GM18519 (cell line): ENCODE results near the gene PANK4.
"Not testable (repeated sequence)": the region's sequence is repeated elsewhere in the genome, so short reads cannot be mapped to it uniquely, and the experiment has no call there.

ENCODE experiments used
- ATAC-seq: cut with Tn5 transposase; IDR thresholded peaks from one replicate; pipeline ENCODE4 v1.9.1; 2021; ENCODE audit warnings: mild to moderate bottlenecking, moderate library complexity; ENCODE audit not compliant: unreplicated experiment, low FRiP score

Gene PANK4

DNA sequence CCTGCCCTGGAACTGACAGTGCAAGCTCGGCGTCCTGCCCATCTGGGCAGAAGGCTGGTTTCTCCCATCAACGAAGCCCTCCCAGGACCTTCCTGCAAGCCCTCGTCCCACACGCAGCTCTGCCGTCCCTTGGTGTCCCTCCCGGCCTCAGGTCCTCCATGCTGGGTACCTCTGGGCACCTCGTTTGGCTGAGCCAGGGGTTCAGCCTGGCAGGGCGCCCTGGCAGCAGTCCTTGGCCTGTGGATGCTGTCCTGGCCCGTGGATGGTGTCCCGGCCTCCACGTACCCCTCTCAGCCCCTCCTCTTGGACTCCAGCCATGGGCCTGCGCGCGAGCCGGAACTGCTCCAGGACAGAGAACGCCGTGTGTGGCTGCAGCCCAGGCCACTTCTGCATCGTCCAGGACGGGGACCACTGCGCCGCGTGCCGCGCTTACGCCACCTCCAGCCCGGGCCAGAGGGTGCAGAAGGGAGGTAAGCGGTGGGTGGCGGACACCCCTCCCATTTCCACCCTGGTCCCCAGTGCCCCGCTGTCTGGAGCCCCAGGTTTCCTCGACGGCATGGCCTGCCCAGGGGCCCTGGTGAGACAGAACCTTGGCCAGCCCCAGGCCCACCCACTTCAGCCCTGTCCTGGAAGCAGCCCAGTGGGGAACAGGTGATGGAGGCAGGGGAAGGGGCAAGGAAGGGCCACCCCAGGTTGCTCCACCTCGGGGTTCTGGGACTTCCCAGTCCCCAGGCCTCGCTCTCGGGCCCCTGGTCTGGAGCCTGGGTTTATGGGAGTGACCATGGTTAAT lies 33.3 kb upstream of the PANK4 start:
- no peak for ATAC-seq

DNA sequence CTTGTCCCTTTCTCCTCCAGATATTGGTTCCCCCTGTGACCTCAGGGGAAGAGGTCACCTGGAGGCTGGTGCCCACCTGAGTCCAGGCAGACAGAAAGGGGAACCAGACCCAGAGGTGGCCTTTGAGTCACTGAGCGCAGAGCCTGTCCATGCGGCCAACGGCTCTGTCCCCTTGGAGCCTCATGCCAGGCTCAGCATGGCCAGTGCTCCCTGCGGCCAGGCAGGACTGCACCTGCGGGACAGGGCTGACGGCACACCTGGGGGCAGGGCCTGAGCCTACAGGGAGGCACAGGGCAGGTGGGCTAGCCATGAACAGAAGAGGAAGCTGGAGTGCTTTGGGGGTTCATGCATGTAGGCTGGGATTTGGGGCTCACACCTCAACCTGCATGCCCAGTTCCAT lies 32.5 kb upstream of the PANK4 start:
- no peak for ATAC-seq

DNA sequence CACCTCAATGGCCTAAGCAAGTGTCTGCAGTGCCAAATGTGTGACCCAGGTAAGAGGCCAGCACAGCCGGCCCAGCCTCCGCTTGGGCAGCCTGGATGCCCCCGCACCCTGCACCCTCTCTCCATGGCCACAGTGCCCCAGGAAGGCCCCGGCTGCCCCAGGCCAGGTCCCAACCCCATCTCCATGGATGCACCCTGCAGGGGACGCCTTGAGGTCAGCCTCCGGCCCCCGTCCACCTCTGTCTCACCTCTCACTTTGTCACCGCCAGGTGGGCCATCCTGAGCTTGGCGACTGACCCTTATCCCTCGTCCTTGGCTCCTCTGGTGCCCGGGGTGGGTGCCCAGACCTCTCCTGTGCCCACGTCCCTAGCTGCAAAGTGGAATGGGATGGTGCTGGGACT lies 32.0 kb upstream of the PANK4 start:
- ATAC-seq: no peak

DNA sequence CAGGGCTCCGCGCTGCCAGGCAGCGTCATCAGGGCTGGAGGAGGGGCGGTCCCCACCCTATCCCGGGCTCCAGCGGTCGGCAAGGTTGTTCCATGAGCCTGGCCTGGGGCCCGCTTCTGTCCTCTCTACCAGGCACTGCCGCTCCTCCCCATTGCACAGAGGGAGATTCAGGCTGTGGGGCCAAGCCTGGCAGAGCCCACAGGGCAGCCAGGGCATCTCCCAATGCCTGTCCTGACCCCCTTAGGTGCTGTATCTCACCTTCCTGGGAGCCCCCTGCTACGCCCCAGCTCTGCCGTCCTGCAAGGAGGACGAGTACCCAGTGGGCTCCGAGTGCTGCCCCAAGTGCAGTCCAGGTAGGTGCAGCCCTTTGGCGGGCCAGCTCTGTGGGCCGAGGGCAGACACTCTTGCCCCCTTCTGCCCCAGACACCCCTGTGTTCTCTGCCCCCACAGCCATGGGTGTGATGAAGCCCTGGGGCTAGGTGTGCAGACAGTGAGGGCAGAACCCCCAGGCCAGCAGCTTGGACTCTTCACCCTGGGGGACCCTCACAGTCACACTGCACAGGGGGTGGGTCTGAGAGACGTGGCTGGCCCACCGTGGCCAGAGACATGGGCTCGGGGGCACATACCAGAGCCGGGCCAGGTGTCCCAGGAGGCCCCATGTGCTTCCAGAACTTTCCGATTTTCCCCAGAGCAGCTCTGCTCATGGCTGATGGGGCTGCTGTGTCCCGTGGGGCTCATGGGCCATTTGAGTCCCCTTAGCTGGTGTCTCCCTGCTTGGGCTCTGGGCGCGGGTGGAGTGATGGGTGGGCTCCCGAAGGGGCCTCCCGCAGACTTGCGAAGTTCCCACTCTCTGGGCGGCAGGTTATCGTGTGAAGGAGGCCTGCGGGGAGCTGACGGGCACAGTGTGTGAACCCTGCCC lies 31.3 kb upstream of the PANK4 start:
- no peak for ATAC-seq

DNA sequence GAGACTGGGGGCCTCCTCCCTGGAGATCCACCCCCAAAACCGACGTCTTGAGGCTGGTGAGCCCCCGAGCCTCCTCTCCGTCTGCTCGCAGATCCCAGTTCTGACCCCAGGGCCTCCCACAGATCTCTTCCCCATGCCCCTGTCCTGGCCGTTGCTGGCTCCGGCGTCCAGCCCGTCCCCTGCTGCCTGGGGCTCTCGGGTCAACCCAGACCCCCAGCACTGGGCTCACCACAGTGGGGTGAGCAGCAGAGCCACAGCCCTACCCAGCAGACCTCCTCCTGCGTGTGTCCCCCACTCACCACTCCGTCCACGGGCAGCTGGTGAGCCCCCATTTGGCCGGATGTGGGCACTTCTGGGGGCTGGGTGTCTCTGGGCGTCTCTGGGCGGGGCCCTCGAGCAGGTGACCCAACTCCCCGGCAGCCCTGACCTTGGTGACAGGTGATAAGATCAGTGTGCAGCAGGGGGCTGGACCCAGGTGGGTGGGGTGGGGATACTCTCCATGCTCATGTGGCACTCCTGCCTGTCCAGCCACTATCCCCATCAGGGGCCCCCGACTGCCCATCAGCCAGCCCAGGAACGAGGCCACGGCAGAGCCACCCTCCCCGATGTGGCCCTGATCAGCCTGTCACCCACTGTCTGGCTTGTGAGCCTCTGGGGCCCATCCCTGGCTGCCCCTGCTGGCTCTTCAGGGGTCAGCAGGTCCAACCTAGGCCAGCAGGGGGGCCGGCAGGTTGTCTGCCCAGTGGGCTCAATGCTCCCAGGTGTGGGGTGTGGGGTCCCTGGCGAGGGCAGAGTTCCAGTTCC lies 30.5 kb upstream of the PANK4 start:
- no peak for ATAC-seq

DNA sequence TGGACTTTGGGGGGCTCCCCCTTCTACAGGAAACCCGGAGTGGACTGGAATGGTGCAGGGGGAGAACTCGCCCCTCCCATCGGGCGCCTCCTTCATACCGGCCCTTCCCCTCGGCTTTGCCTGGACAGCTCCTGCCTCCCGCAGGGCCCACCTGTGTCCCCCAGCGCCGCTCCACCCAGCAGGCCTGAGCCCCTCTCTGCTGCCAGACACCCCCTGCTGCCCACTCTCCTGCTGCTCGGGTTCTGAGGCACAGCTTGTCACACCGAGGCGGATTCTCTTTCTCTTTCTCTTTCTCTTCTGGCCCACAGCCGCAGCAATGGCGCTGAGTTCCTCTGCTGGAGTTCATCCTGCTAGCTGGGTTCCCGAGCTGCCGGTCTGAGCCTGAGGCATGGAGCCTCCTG lies 29.9 kb upstream of the PANK4 start, which contains the start of gene TNFRSF14:
Gene TNFRSF14 (plus strand): TSS at position 95 of the 401 bp plus-strand sequence. CDS start 294 bp downstream, at position 389.
- ATAC-seq: no peak

DNA sequence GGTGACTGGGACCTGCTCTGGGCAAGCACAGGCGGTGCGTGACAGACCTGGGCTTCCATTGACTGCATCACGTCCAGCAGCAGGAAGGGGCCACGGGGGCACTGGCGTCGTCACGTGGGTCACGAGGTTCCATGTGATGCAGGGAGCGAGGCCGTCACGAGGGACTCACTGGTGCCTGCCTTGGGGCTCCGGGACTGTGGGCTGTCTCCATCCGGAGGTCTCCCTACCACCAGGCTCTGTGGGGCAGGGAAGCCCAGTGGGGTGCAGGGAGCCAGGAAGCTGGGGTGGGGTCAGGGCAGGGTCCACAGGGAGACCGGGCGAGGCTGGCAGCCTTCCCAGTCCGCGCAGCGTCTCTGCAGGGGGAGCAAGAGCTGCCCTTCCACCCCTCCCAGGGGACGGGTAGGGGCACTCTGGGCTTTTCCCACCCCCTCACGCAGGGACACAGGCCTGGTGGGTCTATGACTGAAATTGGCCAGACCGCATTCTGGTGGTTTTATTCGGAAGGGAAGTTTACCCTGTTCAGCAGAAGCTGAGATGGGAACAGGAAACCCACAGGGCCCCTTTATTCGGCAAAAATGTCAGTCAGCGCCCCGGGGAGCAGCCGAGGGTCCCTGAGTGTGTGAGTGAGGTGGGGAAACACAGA lies 29.4 kb upstream of the PANK4 start:
- ATAC-seq: no peak

DNA sequence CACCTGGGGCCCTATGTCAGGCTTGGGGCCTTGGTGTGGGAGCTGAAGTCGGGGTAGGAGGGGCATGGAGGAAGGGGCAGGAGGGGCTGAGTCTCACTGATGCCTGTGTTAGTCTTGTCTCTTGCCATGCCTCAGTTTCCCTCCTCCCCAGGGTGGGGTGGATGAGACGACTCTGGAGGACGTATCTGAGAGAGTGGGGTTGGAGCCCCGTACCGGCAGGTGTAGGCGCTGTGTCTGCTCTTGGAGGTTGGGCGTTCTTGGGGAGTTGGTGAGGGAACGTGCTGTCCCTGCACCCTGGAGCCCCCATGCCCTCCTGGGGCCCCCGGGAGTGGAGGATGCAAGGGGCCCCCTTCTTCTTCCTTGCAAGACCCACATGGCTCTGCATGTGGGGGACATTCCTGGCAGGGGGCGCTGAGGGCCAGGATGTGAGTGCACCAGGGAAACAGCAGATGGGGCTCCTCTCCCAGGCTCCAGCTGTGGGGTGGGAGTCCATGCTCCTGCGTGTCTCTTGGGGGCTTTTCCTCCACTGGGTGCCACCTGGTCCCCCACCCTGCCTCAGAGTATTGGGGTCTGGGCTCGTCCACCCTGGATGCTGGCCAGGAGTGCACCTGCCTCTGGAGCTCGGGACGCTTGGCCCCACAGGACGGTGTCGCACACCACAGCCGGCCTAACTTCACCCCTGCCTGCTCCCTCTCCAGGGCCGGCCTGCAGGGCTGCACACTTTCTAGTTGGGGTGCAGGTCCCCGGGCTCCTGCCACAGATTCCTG lies 28.4 kb upstream of the PANK4 start:
- ATAC-seq: no peak

DNA sequence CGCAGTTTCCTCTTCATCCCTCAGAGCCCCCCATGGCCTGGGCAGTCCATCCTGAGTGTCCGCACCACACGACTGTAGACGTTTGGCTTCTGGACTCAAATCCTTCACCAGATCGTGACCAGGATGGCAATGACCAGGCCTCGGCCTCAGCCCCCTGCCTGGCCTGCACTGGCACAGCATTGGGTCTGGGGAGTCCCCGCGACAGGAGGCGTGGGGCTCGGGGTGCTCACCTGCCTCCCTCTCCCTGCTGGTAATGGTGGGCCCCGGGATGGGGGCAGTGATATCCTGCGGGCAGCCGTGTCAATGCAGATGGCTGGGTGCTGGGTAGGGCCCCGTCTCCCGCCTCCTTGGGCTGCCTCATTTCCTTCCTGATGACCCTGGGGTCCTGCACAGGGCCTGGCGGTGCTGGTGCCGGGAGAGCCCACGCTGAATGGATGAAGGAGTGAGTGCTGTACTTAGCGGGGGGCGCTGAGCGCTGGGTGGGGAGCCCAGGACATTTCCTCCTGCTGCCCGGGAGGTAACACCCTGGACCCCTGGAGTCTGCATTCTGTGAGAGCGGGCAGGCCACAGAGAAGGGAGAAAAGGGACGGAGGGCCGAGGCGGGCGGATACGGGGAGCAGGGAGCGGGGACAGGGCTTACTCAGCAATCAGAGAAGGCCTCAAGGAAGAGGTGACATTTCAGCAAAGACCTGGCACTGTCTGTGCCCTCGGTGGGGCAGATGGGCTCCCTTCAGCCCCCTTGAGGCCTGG lies 27.6 kb upstream of the PANK4 start:
- ATAC-seq: no peak

DNA sequence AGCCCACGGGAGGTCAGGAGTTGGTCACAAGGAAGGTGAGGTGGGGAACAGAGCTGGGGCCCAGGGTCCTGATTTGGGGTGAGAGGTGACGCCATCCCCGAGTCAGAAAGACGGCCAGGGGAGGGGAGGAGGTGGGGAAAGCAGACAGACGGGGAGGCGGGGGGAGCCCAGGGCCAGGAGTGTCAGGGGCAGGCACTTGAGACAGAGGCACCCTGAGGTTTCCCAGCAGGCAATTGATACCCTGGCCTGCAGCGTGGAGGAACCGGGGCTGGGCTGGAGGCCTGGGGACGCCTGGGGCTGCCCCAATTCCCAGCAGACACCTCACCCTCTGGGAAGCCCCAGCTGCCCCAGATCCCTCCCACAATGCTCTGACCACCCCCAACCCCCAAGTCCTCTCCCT lies 26.7 kb upstream of the PANK4 start:
- ATAC-seq: not testable (repeated sequence)

DNA sequence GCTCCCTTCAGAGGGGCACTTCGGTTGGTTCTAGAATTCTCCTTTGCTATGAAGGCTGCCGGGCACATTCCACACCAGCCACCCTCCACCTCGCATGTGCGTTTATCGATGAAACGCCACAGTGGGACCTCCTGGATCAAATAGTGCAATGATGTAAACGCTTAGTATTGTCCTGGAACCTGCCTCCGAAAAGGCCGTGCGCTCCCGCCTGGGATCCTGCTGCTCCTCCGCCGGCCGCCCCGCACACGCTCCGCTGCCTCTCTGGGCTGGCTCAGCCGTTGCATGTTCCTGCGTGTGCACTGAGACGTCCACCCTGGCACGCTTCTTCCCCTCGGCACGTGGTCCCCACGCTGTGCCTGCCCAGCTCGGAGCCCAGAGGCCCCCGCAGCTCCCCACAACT lies 25.8 kb upstream of the PANK4 start:
- ATAC-seq: no peak

DNA sequence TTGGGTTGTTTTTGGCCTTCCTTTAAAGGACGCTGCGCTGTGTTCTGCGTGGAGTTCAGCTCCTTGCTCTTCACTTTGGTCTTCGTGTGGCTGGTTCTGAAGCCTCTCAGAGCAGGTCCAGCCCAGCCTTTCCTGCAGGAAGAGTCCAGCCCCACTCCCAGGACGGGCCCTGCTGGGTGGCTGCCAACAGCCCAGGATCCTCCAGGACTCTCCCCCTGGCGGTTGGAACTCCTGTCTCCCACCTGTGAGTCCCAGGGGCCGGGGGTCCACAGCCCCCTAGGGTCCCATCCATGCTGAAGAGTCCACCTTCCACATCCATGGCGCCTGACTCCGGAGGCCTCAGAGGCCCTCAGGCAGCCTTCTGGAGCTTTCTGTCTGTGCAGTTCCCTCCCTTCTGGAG lies 25.1 kb upstream of the PANK4 start:
- ATAC-seq: not testable (repeated sequence)

DNA sequence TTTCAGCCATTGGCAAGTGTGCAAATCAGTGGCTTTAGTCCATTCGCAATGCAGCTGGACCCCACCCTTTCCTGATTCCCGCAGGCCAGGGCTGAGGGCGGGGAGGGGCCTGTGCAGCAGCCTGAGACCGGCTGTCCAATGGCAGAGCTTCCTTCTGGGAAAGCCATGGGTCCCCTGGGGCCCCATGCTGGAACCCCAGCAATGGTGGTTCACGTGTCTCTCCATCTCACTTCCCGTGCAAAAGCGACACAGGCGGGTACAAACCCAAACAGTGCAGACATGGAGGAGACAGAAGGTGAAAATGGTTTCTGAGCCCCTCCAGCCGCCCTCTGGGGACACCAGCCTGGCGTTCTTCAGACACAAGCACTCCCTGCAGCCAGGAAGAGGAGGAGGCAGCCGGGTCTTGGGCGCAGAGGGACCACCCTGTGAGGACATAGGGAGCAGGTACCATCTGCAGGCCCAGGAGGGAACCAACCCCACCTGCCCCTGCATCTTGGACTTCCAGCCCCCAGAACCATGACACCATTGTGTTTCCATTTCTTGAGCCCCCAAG lies 24.0 kb upstream of the PANK4 start:
- not testable (repeated sequence) for ATAC-seq

DNA sequence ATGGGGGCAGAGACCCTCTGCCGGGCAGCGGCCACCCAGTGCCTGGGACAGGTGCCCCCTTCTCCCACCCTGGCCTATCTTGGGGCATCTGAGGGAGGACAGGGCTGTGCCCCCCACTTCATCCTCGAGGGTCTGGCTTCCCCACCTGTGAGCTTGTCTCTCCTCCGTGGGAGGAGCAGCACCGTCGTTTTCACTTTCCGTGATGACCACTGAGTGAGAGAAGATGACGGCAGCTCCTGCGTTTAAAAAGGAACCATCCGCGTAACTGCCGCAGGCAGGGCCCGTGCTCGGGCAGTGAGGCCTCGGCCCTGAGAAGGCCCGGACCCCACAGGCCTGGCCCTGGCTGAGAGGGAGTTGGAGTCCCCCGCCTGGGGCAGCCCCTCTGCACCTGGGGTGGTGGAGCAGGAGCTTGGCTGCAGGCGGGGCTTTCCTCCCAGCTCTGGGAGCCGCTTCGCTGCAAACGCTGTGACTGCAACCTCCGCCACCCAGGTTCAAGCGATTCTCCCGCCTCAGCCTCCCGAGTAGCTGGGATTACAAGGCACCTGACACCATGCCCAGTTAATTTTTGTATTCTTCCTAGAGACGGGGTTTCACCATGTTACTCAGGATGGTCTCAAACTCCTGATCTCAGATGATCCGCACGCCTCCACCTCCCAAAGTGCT lies 23.1 kb upstream of the PANK4 start:
- ATAC-seq: not testable (repeated sequence)

DNA sequence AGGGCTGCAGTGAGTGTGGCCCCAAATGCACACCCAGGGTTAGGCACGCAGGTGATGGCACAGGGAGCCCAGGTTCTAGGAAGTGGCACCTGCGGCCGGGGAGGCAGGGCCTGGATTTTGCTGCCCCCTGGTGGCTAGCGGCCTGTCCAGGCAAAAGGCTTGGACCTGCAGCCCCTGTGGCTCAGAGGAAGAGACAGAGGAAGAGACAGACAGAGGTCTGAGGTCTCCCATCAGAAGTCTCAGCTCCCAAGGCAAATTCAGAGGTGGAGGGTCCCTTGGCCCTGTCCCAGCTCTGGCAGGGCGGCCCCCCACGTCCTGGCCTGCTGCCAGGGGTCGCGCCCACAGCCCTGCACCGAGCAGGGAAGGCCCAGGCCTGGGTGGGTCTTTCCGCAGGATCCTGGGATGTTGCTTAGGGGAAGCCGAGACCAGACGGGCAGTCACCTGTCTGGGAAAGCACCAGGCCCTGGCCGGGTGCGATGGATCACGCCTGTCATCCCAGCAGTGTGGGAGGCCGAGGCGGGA lies 21.7 kb upstream of the PANK4 start:
- ATAC-seq: no peak

DNA sequence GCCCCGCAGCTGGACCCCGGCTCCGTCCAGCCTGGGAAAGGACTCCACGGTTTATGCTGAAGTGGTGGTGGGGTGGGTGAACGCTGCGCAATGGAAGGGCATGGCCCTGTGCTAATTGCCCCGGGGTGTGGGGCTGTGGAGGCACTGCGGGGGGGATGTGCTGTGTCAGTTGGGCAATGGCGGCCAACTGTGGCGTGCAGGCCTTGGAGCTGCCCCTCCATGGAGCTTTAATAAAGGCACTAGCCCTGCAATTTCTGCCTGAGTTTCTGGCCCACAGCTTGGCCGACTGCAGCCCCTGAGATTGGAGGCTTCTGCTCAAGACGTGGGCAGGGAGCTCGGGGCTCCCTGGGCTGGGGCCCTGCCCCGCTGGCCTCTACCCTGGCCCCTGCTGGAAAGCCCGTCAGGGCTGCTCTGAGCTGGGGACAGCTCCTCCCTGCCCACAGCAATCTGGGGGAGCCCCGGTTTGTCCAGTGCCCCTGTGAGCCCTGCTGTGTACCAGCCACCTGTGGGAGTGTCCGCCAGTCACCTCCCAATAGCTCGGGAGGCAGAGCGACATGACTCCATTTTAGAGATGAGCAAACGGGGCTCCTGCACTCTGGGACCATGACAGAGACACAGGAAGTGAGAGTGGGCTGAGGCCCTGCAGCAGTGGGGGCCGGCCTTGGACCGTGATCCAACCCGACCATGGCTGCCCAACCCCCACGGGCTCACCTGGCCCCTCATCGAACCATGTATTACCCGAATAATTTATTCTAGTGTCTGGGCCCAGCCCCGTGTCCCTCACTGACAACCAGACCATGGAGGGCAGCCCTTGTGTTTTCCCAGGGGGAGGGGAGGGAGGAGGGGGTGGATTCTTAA lies 21.0 kb upstream of the PANK4 start:
- no peak for ATAC-seq
